Measurements from ENCODE around the gene ACOT13. TPM values are rescaled to one million over a fixed set of nuclear protein-coding genes. Genes with fewer than 3 reads are reported as not detected.

Gene ACOT13
- polyA plus RNA-seq, 1 of the 3 experiments (the other 2 are of a cell fraction) = 18.0 TPM

DNA sequence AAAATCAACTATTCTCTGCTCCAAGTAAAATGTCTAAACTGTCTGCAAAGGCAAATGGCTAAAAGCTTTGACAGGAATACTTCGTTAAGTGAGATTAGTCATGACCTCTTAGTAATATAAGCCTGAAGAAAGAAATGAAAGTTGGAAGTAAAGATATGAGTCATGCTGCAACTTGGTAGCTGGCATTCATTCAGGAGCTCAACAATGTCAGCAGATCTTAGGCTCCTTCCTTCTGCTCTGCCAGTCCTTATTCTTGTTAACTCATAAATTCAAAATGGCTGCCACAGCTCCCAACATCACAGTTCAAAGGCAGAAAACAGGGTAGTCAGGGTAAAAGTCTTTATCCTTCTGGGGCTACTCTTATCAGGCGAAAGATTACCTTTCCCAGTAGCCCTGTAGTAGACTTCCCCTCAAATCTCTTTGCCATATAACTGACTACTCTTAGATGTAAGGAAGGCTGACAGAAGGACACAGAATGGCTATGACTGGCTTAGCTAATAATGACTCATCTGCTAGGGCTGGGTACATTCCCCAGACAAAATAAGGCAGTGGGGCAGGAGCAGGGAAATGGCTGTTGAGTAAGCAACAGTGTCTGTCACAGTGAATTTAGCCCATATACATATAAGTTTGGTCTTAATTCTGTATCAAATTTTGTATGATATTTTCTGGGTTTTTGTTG lies 76.5 kb downstream of the ACOT13 start:
- no peak for DNase-seq
- TF ChIP-seq, protein P1, sequence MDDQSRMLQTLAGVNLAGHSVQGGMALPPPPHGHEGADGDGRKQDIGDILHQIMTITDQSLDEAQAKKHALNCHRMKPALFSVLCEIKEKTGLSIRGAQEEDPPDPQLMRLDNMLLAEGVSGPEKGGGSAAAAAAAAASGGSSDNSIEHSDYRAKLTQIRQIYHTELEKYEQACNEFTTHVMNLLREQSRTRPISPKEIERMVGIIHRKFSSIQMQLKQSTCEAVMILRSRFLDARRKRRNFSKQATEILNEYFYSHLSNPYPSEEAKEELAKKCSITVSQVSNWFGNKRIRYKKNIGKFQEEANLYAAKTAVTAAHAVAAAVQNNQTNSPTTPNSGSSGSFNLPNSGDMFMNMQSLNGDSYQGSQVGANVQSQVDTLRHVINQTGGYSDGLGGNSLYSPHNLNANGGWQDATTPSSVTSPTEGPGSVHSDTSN (IDR thresholded peaks at IDR 0.05) = peak; percentile 82
- no peak for TF ChIP-seq RAD21 (IDR thresholded peaks at IDR 0.05; ENCODE audit: low read length)
- TF ChIP-seq USF1 (IDR thresholded peaks at IDR 0.05; ENCODE audit: borderline replicate concordance, low read depth) = no peak
- TF ChIP-seq, protein P2, sequence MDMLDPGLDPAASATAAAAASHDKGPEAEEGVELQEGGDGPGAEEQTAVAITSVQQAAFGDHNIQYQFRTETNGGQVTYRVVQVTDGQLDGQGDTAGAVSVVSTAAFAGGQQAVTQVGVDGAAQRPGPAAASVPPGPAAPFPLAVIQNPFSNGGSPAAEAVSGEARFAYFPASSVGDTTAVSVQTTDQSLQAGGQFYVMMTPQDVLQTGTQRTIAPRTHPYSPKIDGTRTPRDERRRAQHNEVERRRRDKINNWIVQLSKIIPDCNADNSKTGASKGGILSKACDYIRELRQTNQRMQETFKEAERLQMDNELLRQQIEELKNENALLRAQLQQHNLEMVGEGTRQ (IDR thresholded peaks at IDR 0.05; ENCODE audit: borderline replicate concordance, low read depth, low read length) = no peak
- no peak for TF ChIP-seq CTCF (IDR thresholded peaks at IDR 0.05)
- TF ChIP-seq RFX5 (IDR thresholded peaks at IDR 0.05; ENCODE audit: low read length) = no peak
- 0 out of 2 replicates have a peak, but pooled peaks have one; percentile 6 for TF ChIP-seq TEAD4 (IDR thresholded peaks at IDR 0.05; ENCODE audit: borderline replicate concordance, insufficient read depth)
- TF ChIP-seq, protein P3, sequence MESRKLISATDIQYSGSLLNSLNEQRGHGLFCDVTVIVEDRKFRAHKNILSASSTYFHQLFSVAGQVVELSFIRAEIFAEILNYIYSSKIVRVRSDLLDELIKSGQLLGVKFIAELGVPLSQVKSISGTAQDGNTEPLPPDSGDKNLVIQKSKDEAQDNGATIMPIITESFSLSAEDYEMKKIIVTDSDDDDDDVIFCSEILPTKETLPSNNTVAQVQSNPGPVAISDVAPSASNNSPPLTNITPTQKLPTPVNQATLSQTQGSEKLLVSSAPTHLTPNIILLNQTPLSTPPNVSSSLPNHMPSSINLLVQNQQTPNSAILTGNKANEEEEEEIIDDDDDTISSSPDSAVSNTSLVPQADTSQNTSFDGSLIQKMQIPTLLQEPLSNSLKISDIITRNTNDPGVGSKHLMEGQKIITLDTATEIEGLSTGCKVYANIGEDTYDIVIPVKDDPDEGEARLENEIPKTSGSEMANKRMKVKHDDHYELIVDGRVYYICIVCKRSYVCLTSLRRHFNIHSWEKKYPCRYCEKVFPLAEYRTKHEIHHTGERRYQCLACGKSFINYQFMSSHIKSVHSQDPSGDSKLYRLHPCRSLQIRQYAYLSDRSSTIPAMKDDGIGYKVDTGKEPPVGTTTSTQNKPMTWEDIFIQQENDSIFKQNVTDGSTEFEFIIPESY (IDR thresholded peaks at IDR 0.05; ENCODE audit: borderline replicate concordance, low read depth) = no peak
- peak; percentile 71 for TF ChIP-seq POLR2AphosphoS5 (IDR thresholded peaks at IDR 0.05; ENCODE audit: low read depth, low read length)
- peak; percentile 64 for TF ChIP-seq TCF12 (IDR thresholded peaks at IDR 0.05)
- TF ChIP-seq MAX (IDR thresholded peaks at IDR 0.05; ENCODE audit: low read depth) = peak; percentile 42; the same call in 1 of the 2 replicates
- TF ChIP-seq FOXJ3 (CRISPR knock-in tag; IDR thresholded peaks at IDR 0.05) = no peak
- TF ChIP-seq RXRA (IDR thresholded peaks at IDR 0.05; ENCODE audit: borderline replicate concordance, low read depth) = 0 out of 2 replicates have a peak, but pooled peaks have one; percentile 51
- TF ChIP-seq GATA2 (CRISPR knock-in tag; IDR thresholded peaks at IDR 0.05) = no peak
- TF ChIP-seq TAF1 (IDR thresholded peaks at IDR 0.05; ENCODE audit: borderline replicate concordance, low read depth, low read length) = peak; percentile 77
- TF ChIP-seq EZH2phosphoT487 (IDR thresholded peaks at IDR 0.05; ENCODE audit: borderline replicate concordance, low read depth) = no peak
- TF ChIP-seq, protein P4, sequence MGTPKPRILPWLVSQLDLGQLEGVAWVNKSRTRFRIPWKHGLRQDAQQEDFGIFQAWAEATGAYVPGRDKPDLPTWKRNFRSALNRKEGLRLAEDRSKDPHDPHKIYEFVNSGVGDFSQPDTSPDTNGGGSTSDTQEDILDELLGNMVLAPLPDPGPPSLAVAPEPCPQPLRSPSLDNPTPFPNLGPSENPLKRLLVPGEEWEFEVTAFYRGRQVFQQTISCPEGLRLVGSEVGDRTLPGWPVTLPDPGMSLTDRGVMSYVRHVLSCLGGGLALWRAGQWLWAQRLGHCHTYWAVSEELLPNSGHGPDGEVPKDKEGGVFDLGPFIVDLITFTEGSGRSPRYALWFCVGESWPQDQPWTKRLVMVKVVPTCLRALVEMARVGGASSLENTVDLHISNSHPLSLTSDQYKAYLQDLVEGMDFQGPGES (IDR thresholded peaks at IDR 0.05; ENCODE audit: low read depth, low read length) = no peak
- no peak for TF ChIP-seq RCOR1 (IDR thresholded peaks at IDR 0.05; ENCODE audit: low read length)
- no peak; the same call in 1 of the 2 replicates for TF ChIP-seq FOXM1 (IDR thresholded peaks at IDR 0.05; ENCODE audit: low read depth)
- TF ChIP-seq SIN3A (IDR thresholded peaks at IDR 0.05; ENCODE audit: borderline replicate concordance, low read depth, low read length) = no peak
- TF ChIP-seq MEF2A (IDR thresholded peaks at IDR 0.05; ENCODE audit: borderline replicate concordance, low read depth) = no peak
- TF ChIP-seq FOSL2 (IDR thresholded peaks at IDR 0.05; ENCODE audit: borderline replicate concordance, low read depth) = peak; percentile 90
- no peak for TF ChIP-seq CHD2 (IDR thresholded peaks at IDR 0.05; ENCODE audit: low read length, partially characterized antibody)
- TF ChIP-seq NFIC (IDR thresholded peaks at IDR 0.05; ENCODE audit: borderline replicate concordance) = peak; percentile 76; the same call in 1 of the 2 replicates
- no peak for TF ChIP-seq GABPA (IDR thresholded peaks at IDR 0.05; ENCODE audit: low read depth)

More for the DNA sequence above, 76.5 kb downstream of the ACOT13 start:
- POLR2A ChIA-PET = no interaction called here
- Histone ChIP-seq H3K4me2 (peak overlapping the region; percentile 72), H4K20me1 (ENCODE audit: insufficient read depth) (no peaks in the 10 kb centered on the region), H3K9me3 (no peaks in the 10 kb centered on the region), H3F3A (replicated peaks; ENCODE audit: insufficient read depth) (peaks cover 26% of the 10 kb centered on the region), H3K27ac (ENCODE audit: low read depth in 2 of 2, low read length in 1 of 2) (peak overlapping the region; percentile 70 to 99; a peak in 3 of 4 replicates), H3K4me3 (ENCODE audit: low read depth in 2 of 2, low read length in 1 of 2) (peak overlapping the region; percentile 13 to 33; a peak in 2 of 4 replicates), H3K9ac (peak overlapping the region; percentile 79; the same call in 1 of the 2 replicates), H2AFZ (ENCODE audit: low read depth) (peak overlapping the region; percentile 91), H3K79me2 (ENCODE audit: insufficient read depth) (no peaks in the 10 kb centered on the region), H3K27me3 (ENCODE audit: insufficient read depth) (no peaks in the 10 kb centered on the region), H3K4me1 (ENCODE audit: control insufficient read depth in 1 of 2, insufficient read depth in 2 of 2, low read depth in 1 of 2, low read length in 1 of 2) (peaks cover 0 to 15% of the 10 kb centered on the region in 2 experiments; a peak in 2 of 4 replicates), H3K36me3 (replicated peaks in 1 of 2; ENCODE audit: control insufficient read depth in 1 of 2, insufficient read depth in 2 of 2, low read length in 1 of 2) (no peaks in the 10 kb centered on the region), H3K9me2 (no peaks in the 10 kb centered on the region)
- 8% methylated on average over 2 of the region's 2 CpGs for WGBS (ENCODE audit: low lambda C conversion rate)
- CTCF ChIA-PET = interaction anchor here (1.2 kb wide), 1 partner anchor 222 kb away, joined by 3 read pairs; no protein-coding TSS in a partner anchor

All from SK-N-SH (cell line).